SK-N-MC (cell line): Measurements from ENCODE around the gene KRT17.
"Not testable (repeated sequence)": the region's sequence is repeated elsewhere in the genome, so short reads cannot be mapped to it uniquely, and the experiment has no call there.

ENCODE experiments used
- DNase-seq: peaks from one replicate; pipeline ENCODE4 v3.0.0-alpha.2; 2011; ENCODE audit warnings: low read depth, low spot score
- H3K27ac ChIP-seq: fragments of 200-600 bp; sonication (generic); 2 replicates; pipeline ENCODE4 v1.5.1; 2016; ENCODE audit warnings: mixed run types
- H3K36me3 ChIP-seq: fragments of 200-600 bp; sonication (generic); 2 replicates; pipeline ENCODE4 v1.6.1; 2017; ENCODE audit warnings: antibody characterized with exemption, low read length, mixed read lengths; ENCODE audit not compliant: insufficient read depth
- H3K4me3 ChIP-seq: fragments of 200-600 bp; sonication (generic); 2 replicates; pipeline ENCODE4 v1.5.1; 2016
- H3K9ac ChIP-seq: fragments of 200-600 bp; sonication (generic); 2 replicates; pipeline ENCODE4 v1.8.0; 2017; ENCODE audit warnings: mixed run types, mixed read lengths; ENCODE audit not compliant: insufficient read length
- H3K9me3 ChIP-seq: fragments of 200-600 bp; sonication (generic); 2 replicates; pipeline ENCODE4 v1.6.1; 2017; ENCODE audit warnings: low read depth, mild to moderate bottlenecking, antibody characterized with exemption, low read length, moderate library complexity, mixed read lengths
- EZH2 ChIP-seq: fragments of 200-600 bp; sonication (generic); IDR thresholded peaks from one replicate; pipeline ENCODE4 v1.6.1; 2017; ENCODE audit warnings: antibody characterized with exemption
- FOXP2 ChIP-seq: optimal IDR thresholded peaks from 2 replicates; pipeline ENCODE3; 2011; ENCODE audit warnings: mild to moderate bottlenecking, moderate library complexity; ENCODE audit not compliant: insufficient read depth; ENCODE audit errors: extremely low read length, control extremely low read depth
- POLR2AphosphoS5 ChIP-seq: IDR thresholded peaks from 2 replicates; pipeline ENCODE4 v1.6.1; 2012; ENCODE audit warnings: mild to moderate bottlenecking, low read depth, low read length, borderline replicate concordance

KRT17 gene

DNA sequence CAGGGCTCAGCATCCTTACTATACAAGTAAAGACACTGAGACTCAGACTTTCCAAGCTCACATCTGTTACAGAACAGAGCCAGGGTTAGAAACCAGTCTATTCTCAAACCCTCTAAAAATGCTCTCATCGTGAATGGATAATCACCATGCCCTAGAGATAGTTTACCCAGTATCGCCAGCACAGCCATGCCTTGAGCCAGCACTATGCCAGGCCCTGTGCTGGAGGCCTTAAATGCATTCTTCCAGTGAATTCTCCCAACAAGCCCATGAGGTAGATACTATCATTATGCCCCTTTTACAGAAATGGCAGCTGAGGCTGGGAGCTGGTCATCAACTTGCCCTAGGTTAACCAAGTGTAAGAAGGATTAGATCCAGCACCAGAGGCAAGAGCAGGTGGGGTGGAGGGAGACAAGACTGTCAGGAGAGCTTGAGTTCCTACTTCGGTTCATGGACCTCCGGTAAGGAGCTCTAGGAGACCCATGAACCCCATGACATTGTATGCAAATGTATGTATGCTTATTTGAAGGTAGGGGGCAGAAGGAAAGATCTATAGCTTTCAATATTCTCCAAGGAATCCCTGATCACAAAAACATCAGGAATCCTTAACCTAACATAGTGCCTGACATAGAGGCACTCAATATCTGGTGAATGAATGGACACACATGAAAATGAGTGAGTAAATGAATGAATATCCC lies 42.9 kb downstream of the KRT17 start:
- TF ChIP-seq FOXP2, result no peak
- no peak for TF ChIP-seq EZH2
- no peak for TF ChIP-seq POLR2AphosphoS5
- no peaks in the 10 kb centered on the region for H3K36me3 ChIP-seq
- no peak for DNase-seq
- H3K4me3 ChIP-seq, result no peak overlapping the region
- no peak overlapping the region for H3K9ac ChIP-seq
- H3K27ac ChIP-seq, result no peak overlapping the region
- H3K9me3 ChIP-seq, result no peaks in the 10 kb centered on the region

DNA sequence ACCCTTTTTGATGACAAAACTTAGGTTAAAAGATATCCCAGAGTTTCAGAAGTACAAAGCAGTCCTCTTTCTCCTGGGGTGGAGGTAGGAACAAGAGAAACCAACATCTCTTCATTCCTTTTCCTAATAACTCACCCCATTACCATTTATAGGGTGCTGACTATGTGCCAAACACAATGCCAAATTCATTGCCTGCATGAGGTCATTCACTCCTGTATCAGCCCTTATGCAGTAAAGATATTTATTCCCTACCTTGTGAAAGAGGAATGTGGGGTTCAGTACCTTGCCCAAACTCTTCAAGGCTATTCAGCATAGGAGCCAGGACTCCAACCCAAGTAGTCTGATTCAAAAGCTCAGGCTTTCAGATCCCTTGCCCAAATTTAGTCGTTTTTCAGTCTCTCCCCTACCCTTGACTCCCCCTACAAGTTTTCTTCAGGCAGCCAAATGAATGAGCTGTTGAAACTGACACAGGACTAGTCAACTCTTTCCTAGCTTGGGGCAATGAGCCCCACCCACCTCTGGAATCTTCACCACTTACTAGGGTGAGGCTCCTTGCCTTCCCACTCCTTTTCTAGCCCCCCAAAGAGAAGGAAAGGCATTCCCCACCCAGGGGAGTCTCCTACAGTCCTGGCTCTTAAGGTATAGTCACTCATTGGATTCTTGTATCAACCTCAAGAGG lies 43.5 kb downstream of the KRT17 start:
- Histone ChIP-seq H3K4me3 (no peak overlapping the region), H3K9me3 (no peaks in the 10 kb centered on the region), H3K36me3 (no peaks in the 10 kb centered on the region), H3K27ac (no peak overlapping the region), H3K9ac (no peak overlapping the region)
- no peak for DNase-seq
- no peak for TF ChIP-seq EZH2
- no peak for TF ChIP-seq FOXP2
- TF ChIP-seq POLR2AphosphoS5, result no peak

GRCh38 chr17:41580244-41580575 lies 44.2 kb downstream of the KRT17 start:
- Histone ChIP-seq H3K4me3 (no peak overlapping the region), H3K9ac (no peak overlapping the region), H3K9me3 (no peaks in the 10 kb centered on the region), H3K27ac (no peak overlapping the region), H3K36me3 (no peaks in the 10 kb centered on the region)
- TF ChIP-seq POLR2AphosphoS5 (no peak), FOXP2 (no peak), EZH2 (no peak)
- no peak for DNase-seq

DNA sequence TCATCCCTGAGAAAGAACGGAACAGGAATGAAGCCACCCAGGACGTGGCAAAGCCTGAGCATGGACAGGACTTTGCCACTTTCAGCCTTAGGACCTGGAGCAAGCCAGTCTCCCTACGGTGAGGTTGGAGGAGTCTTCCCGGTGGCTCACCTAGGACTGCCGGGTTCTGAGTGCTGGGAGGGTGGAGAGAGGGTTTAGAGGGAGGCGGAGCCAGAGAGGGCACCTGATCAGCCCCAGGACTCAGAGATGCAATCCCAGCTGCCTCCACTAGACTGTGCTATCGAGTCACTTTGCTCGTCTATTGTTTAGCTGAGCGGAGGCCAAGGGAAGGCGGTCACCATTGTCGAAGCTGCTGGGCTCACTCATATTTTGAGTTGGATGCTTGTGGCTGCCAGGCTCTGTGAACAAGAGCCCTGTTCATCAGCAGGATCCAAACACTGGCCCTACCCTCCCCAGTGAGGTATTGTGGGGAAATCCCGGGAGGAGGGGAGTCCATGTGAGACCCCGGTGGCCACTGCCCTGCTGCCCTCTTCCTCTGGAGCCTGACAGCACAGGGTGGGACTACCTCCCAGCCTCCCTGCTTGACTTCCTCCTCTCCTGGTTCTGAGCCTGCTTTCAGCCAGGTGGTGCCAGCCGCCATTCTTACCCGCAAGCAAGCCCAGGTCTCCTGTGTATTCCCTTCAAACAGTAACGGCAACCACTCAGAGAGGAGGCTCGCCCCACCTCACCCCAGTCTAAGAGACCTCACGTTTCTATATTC lies 44.7 kb downstream of the KRT17 start:
- H3K9me3 ChIP-seq, result no peaks in the 10 kb centered on the region
- no peak for TF ChIP-seq EZH2
- no peak for TF ChIP-seq POLR2AphosphoS5
- no peak for TF ChIP-seq FOXP2
- DNase-seq, result peak; percentile 40
- no peak overlapping the region for H3K9ac ChIP-seq
- no peak overlapping the region for H3K27ac ChIP-seq
- H3K4me3 ChIP-seq, result no peak overlapping the region
- H3K36me3 ChIP-seq, result no peaks in the 10 kb centered on the region

DNA sequence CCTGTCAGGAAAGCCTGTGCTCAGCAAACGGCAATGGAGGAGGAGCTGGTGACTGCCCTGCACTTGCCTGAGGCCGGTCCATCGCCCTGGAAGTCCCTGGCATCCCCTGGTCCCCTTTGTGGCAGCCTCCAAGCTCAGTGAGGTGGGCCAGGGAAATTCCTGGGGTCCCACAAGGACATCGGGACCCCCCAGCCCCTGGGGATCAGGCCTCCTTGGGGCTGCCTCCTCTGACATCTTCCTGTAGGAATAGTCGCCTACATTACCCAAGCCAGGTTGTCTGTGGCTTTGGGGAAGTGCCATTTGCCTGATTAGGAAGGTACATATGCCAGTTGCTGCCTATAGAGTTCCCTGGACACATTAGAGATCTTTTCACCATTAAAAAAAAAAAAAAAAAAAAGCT lies 45.4 kb downstream of the KRT17 start:
- TF ChIP-seq POLR2AphosphoS5 (no peak), FOXP2 (no peak), EZH2 (no peak)
- no peak overlapping the region for H3K27ac ChIP-seq
- DNase-seq, result no peak
- H3K36me3 ChIP-seq, result no peaks in the 10 kb centered on the region
- H3K9me3 ChIP-seq, result no peaks in the 10 kb centered on the region
- no peak overlapping the region for H3K9ac ChIP-seq
- H3K4me3 ChIP-seq, result no peak overlapping the region

- no peaks in the 10 kb centered on the region for H3K9me3 ChIP-seq
- H3K4me3 ChIP-seq, result no peak overlapping the region
- H3K27ac ChIP-seq, result no peak overlapping the region
- no peaks in the 10 kb centered on the region for H3K36me3 ChIP-seq
- H3K9ac ChIP-seq, result no peak overlapping the region
- no peak for DNase-seq
- TF ChIP-seq FOXP2, result no peak
- TF ChIP-seq POLR2AphosphoS5, result no peak
- no peak for TF ChIP-seq EZH2
These were observed 45.8 kb downstream of the KRT17 start for GRCh38 chr17:41578538-41578937.

DNA sequence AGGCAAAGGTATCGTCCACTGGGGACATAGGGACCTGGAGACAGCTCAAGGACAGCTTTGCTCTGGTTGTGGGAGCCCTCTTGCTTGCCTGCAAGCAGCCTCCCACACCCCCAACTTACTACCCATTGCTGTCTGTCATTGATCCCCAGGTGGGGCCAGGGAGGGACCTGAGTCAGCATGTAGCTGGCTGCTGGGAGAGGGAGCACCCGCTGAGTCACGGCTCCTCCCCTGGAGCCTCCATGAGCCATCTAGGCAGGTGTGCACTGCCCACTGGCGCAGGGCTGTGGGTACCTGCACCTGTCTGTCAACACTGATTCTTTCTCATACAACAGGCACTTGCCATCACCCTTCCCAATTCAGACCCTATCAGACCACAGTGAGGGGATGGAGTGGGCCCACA lies 47.6 kb downstream of the KRT17 start:
- H3K36me3 ChIP-seq, DNase-seq, H3K9me3 ChIP-seq, H3K27ac ChIP-seq, H3K9ac ChIP-seq, H3K4me3 ChIP-seq: not testable (repeated sequence)

GRCh38 chr17:41575336-41575735 lies 49.0 kb downstream of the KRT17 start:
- H3K27ac ChIP-seq, result no peak overlapping the region
- no peak overlapping the region for H3K4me3 ChIP-seq
- DNase-seq, result no peak
- H3K9me3 ChIP-seq, result no peaks in the 10 kb centered on the region
- no peak overlapping the region for H3K9ac ChIP-seq
- no peak for TF ChIP-seq FOXP2
- TF ChIP-seq POLR2AphosphoS5, result no peak
- no peak for TF ChIP-seq EZH2
- no peaks in the 10 kb centered on the region for H3K36me3 ChIP-seq
